ENCODE data around the gene GABRA5. TPM values are rescaled to one million over a fixed set of nuclear protein-coding genes. Genes with fewer than 3 reads are reported as not detected.

The GABRA5 gene
- total RNA-seq, 1 donor: not detected

DNA sequence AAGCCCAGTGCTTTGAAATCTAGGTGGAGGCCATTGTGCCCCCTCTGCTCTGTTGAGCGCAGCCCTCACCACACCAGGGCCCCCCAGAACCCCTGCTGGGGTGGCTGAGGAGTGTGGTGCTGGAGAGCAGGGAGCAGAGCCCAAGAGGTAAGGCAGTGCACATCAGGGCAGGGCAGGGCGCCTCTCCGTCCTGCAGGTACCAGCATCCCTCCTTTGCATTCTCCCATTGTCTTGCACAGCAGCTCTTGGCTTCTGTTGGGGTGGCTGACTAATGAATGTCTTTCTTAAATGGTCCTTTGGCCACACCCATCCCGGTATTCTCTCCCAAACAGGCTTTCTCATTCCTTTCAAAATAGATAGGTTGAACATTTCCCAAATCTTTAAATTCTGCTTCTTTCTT, 62.7 kb downstream of the GABRA5 start:
- Histone ChIP-seq H3K4me1 (ENCODE audit: insufficient read depth, low read length) (no peaks in the 10 kb centered on the region), H3K36me3 (ENCODE audit: insufficient read depth, low read length) (no peaks in the 10 kb centered on the region), H3K27me3 (ENCODE audit: insufficient read depth, low read length) (no peaks in the 10 kb centered on the region), H4K20me1 (ENCODE audit: insufficient read depth, low read length) (no peaks in the 10 kb centered on the region), H3K4me2 (ENCODE audit: insufficient read depth, low read length) (no peak overlapping the region), H3K79me2 (ENCODE audit: insufficient read depth, low read length) (no peaks in the 10 kb centered on the region), H3K4me3 (ENCODE audit: insufficient read depth, low read length) (no peak overlapping the region), H3K27ac (ENCODE audit: low read depth, low read length) (no peak overlapping the region), H3K9me3 (ENCODE audit: low read depth, low read length) (peaks cover 4% of the 10 kb centered on the region), H2AFZ (ENCODE audit: low read length) (no peak overlapping the region)
- no peak for DNase-seq (ENCODE audit: insufficient read length, low spot score, missing footprints)
- TF ChIP-seq, protein P1, sequence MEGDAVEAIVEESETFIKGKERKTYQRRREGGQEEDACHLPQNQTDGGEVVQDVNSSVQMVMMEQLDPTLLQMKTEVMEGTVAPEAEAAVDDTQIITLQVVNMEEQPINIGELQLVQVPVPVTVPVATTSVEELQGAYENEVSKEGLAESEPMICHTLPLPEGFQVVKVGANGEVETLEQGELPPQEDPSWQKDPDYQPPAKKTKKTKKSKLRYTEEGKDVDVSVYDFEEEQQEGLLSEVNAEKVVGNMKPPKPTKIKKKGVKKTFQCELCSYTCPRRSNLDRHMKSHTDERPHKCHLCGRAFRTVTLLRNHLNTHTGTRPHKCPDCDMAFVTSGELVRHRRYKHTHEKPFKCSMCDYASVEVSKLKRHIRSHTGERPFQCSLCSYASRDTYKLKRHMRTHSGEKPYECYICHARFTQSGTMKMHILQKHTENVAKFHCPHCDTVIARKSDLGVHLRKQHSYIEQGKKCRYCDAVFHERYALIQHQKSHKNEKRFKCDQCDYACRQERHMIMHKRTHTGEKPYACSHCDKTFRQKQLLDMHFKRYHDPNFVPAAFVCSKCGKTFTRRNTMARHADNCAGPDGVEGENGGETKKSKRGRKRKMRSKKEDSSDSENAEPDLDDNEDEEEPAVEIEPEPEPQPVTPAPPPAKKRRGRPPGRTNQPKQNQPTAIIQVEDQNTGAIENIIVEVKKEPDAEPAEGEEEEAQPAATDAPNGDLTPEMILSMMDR (IDR thresholded peaks at IDR 0.05; ENCODE audit: extremely low read depth, low read depth, low read length): no peak

DNA sequence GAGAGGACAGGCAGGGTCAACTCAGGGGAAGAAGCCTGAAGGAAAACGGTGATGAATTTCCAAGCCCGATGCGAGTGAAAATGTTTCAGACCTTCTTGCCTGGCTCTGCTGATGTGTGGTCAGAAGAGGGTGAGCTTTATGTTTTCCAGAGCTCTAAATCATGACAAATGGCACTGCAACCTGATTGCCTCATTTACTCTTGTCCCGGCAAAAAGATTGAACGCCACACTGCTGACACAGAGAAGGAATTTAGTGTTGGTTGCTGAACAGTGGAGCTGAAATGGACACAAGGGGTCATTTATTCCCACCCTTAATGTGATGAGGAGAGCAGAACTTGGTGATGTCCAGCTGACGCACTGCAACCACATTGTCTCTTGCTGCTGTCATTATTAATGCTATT, 68.0 kb downstream of the GABRA5 start:
- H3K36me3 ChIP-seq (ENCODE audit: insufficient read depth, low read length): no peaks in the 10 kb centered on the region
- H3K79me2 ChIP-seq (ENCODE audit: insufficient read depth, low read length): no peaks in the 10 kb centered on the region
- no peak for DNase-seq (ENCODE audit: insufficient read length, low spot score, missing footprints)
- peaks cover 3% of the 10 kb centered on the region for H3K9me3 ChIP-seq (ENCODE audit: low read depth, low read length)
- H2AFZ ChIP-seq (ENCODE audit: low read length): no peak overlapping the region
- no peak overlapping the region for H3K4me3 ChIP-seq (ENCODE audit: insufficient read depth, low read length)
- no peaks in the 10 kb centered on the region for H4K20me1 ChIP-seq (ENCODE audit: insufficient read depth, low read length)
- no peak overlapping the region for H3K27ac ChIP-seq (ENCODE audit: low read depth, low read length)
- no peaks in the 10 kb centered on the region for H3K27me3 ChIP-seq (ENCODE audit: insufficient read depth, low read length)
- TF ChIP-seq, protein P1 (IDR thresholded peaks at IDR 0.05; ENCODE audit: extremely low read depth, low read depth, low read length): no peak
- no peaks in the 10 kb centered on the region for H3K4me1 ChIP-seq (ENCODE audit: insufficient read depth, low read length)
- H3K4me2 ChIP-seq (ENCODE audit: insufficient read depth, low read length): no peak overlapping the region

DNA sequence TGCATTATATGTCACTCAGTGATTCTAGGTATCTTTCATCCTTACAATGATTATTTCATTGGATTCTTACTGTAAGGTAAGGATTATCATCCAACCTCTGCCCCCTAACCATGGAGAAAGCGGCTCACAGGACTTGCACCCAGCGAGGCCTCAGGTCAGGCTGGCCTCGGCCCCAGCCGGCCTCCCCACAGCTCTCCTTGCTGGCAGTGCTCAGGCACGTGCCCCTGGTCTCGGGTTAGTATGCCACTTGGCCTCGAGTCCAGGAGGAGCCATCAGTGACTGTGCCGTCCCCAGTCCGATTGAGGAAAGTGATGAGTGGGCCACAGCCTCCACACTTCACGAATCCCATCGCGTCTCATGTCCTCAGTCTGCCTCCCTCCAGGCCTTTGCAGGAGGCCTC, 68.5 kb downstream of the GABRA5 start:
- Histone ChIP-seq H3K9me3 (ENCODE audit: low read depth, low read length) (peaks cover 3% of the 10 kb centered on the region), H3K79me2 (ENCODE audit: insufficient read depth, low read length) (no peaks in the 10 kb centered on the region), H3K27ac (ENCODE audit: low read depth, low read length) (no peak overlapping the region), H3K36me3 (ENCODE audit: insufficient read depth, low read length) (no peaks in the 10 kb centered on the region), H3K27me3 (ENCODE audit: insufficient read depth, low read length) (no peaks in the 10 kb centered on the region), H3K4me2 (ENCODE audit: insufficient read depth, low read length) (no peak overlapping the region), H3K4me1 (ENCODE audit: insufficient read depth, low read length) (no peaks in the 10 kb centered on the region), H4K20me1 (ENCODE audit: insufficient read depth, low read length) (no peaks in the 10 kb centered on the region), H3K4me3 (ENCODE audit: insufficient read depth, low read length) (no peak overlapping the region), H2AFZ (ENCODE audit: low read length) (no peak overlapping the region)
- TF ChIP-seq, protein P1 (IDR thresholded peaks at IDR 0.05; ENCODE audit: extremely low read depth, low read depth, low read length): no peak
- no peak for DNase-seq (ENCODE audit: insufficient read length, low spot score, missing footprints)

DNA sequence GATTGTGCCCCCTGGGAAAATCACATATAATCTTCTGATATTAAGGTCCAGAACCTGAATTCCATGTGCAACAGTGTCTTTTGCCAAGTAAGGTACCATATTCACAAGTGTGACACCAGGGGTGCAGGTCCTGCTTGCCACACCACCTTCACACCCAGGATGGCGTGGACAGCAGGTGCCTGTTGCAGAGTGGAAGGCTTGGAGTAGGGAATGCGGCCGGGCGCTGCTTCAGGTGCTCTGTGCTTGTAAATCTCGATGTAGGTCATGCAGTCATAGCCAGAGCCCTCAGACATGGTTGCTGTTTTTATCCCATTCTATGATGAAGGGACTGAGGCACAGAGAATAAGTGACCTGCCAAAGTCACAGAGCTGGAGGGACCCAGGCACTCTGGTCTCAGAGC, 69.6 kb downstream of the GABRA5 start:
- Histone ChIP-seq H3K36me3 (ENCODE audit: insufficient read depth, low read length) (no peaks in the 10 kb centered on the region), H3K79me2 (ENCODE audit: insufficient read depth, low read length) (no peaks in the 10 kb centered on the region), H3K27me3 (ENCODE audit: insufficient read depth, low read length) (no peaks in the 10 kb centered on the region), H3K27ac (ENCODE audit: low read depth, low read length) (no peak overlapping the region), H3K4me2 (ENCODE audit: insufficient read depth, low read length) (no peak overlapping the region), H3K9me3 (ENCODE audit: low read depth, low read length) (no peaks in the 10 kb centered on the region), H3K4me1 (ENCODE audit: insufficient read depth, low read length) (no peaks in the 10 kb centered on the region), H2AFZ (ENCODE audit: low read length) (no peak overlapping the region), H4K20me1 (ENCODE audit: insufficient read depth, low read length) (no peaks in the 10 kb centered on the region), H3K4me3 (ENCODE audit: insufficient read depth, low read length) (no peak overlapping the region)
- TF ChIP-seq, protein P1 (IDR thresholded peaks at IDR 0.05; ENCODE audit: extremely low read depth, low read depth, low read length): no peak
- no peak for DNase-seq (ENCODE audit: insufficient read length, low spot score, missing footprints)
